Measurements from ENCODE around the gene GTF2E1.

GRCh38 chr3:120767106-120767505, 24.6 kb downstream of the GTF2E1 start:
- TF ChIP-seq, protein P1, sequence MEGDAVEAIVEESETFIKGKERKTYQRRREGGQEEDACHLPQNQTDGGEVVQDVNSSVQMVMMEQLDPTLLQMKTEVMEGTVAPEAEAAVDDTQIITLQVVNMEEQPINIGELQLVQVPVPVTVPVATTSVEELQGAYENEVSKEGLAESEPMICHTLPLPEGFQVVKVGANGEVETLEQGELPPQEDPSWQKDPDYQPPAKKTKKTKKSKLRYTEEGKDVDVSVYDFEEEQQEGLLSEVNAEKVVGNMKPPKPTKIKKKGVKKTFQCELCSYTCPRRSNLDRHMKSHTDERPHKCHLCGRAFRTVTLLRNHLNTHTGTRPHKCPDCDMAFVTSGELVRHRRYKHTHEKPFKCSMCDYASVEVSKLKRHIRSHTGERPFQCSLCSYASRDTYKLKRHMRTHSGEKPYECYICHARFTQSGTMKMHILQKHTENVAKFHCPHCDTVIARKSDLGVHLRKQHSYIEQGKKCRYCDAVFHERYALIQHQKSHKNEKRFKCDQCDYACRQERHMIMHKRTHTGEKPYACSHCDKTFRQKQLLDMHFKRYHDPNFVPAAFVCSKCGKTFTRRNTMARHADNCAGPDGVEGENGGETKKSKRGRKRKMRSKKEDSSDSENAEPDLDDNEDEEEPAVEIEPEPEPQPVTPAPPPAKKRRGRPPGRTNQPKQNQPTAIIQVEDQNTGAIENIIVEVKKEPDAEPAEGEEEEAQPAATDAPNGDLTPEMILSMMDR (optimal IDR thresholded peaks at IDR 0.05 in 1 of 3, IDR thresholded peaks at IDR 0.05 in 1 of 3, conservative IDR thresholded peaks at IDR 0.05 in 1 of 3; ENCODE audit: extremely low read depth in 1 of 3, insufficient read depth in 2 of 3, low read length in 3 of 3): no peak
- no peak for TF ChIP-seq EZH2 (IDR thresholded peaks at IDR 0.05; ENCODE audit: low read length)
